B cell (primary cell): ENCODE measurements around the gene POC5. TPM values are rescaled to one million over a fixed set of nuclear protein-coding genes. Genes with fewer than 3 reads are reported as not detected.

Experiments used
- ATAC-seq: fragments of 200-7000 bp; cut with Tn5 transposase; one replicate; pipeline ENCODE4 v1.10.0; 2021; ENCODE audit warnings: low read depth, mild to moderate bottlenecking, moderate number of reproducible peaks, moderate library complexity
- CTCF ChIA-PET: fragments of 350-600 bp; sonication (Branson Sonifier 250); formaldehyde crosslinking; loops from one replicate; lab custom pipeline; 2021; ENCODE audit warnings: antibody characterized with exemption, inconsistent platforms; lab: Charles Lee
- POLR2A ChIA-PET: fragments of 350-600 bp; sonication (Branson Sonifier 250); formaldehyde crosslinking; loops from one replicate; lab custom pipeline; 2021; ENCODE audit warnings: antibody characterized with exemption; lab: Charles Lee
- DNase-seq: peaks from one replicate; pipeline ENCODE4 v3.0.0; 2013
- H2AFZ ChIP-seq: 2 replicates; pipeline ENCODE4 v1.6.1; 2012; ENCODE audit warnings: mild to moderate bottlenecking, low read depth, low read length; ENCODE audit not compliant: insufficient read depth, poor library complexity, severe bottlenecking
- H3K27ac ChIP-seq, 2 donors: 1 replicate in 1 of 2; 2 replicates in 1 of 2; pipeline ENCODE4 v1.5.1; 2012 to 2013; ENCODE audit warnings: low read length in 2 of 2, mild to moderate bottlenecking in 2 of 2, moderate library complexity in 1 of 2
- H3K27me3 ChIP-seq, 4 experiments: fragments of 200-600 bp in 1 of 4; sonication (generic) in 1 of 4; replicated peaks in 1 of 4; 1 replicate in 2 of 4; 2 replicates in 2 of 4; pipeline versions ENCODE4 v1.6.1 to v1.7.0; 2013 to 2016; ENCODE audit warnings: low read length in 3 of 4, mild to moderate bottlenecking in 2 of 4, mixed read lengths in 1 of 4, moderate library complexity in 1 of 4; ENCODE audit not compliant: insufficient read depth in 4 of 4, control insufficient read depth in 3 of 4; ENCODE audit errors: control extremely low read depth in 1 of 4
- H3K36me3 ChIP-seq, 2 experiments: replicated peaks in 1 of 2; 1 replicate in 1 of 2; 2 replicates in 1 of 2; pipeline versions ENCODE4 v1.6.1 to v1.7.1; 2013; ENCODE audit warnings: low read length in 1 of 2; ENCODE audit not compliant: insufficient read depth in 2 of 2, control insufficient read depth in 1 of 2; ENCODE audit errors: control extremely low read depth in 1 of 2, extremely low read depth in 1 of 2
- H3K4me1 ChIP-seq, 2 donors: fragments of 200-600 bp in 1 of 2; sonication (generic) in 1 of 2; 1 replicate in 1 of 2; 2 replicates in 1 of 2; pipeline versions ENCODE4 v1.5.1 to v1.6.1; 2013 to 2017; ENCODE audit warnings: low read length in 2 of 2; ENCODE audit not compliant: control insufficient read depth in 2 of 2, insufficient read depth in 2 of 2
- H3K4me2 ChIP-seq: replicated peaks from 2 replicates; pipeline ENCODE3; 2012; ENCODE audit warnings: mild to moderate bottlenecking, low read depth, low read length; ENCODE audit not compliant: poor library complexity, severe bottlenecking
- H3K4me3 ChIP-seq, 5 experiments: fragments of 200-600 bp in 1 of 5; sonication (generic) in 1 of 5; 1 replicate in 3 of 5; 2 replicates in 2 of 5; pipeline versions ENCODE4 v1.5.1 to v1.7.0; 2011 to 2016; ENCODE audit warnings: low read length in 4 of 5, mild to moderate bottlenecking in 4 of 5, low read depth in 2 of 5, control low read depth in 1 of 5, moderate library complexity in 1 of 5; ENCODE audit not compliant: insufficient read depth in 1 of 5; ENCODE audit errors: control extremely low read depth in 1 of 5, extremely low read depth in 1 of 5
- H3K79me2 ChIP-seq: fragments of 200-600 bp; sonication (generic); one replicate; pipeline ENCODE4 v1.6.0; 2016; ENCODE audit warnings: low read length; ENCODE audit not compliant: control insufficient read depth, insufficient read depth
- H3K9ac ChIP-seq: fragments of 200-600 bp; sonication (generic); 2 replicates; pipeline ENCODE4 v1.6.1; 2017; ENCODE audit warnings: mild to moderate bottlenecking, low read length, moderate library complexity
- H3K9me3 ChIP-seq, 3 donors: one replicate each; pipeline versions ENCODE4 v1.6.1 to v1.7.1; 2013; ENCODE audit warnings: low read length in 2 of 3; ENCODE audit not compliant: control insufficient read depth in 2 of 3, insufficient read depth in 1 of 3; ENCODE audit errors: control extremely low read depth in 1 of 3
- H4K20me1 ChIP-seq: 2 replicates; pipeline ENCODE4 v1.6.0; 2012; ENCODE audit warnings: mild to moderate bottlenecking, low read length; ENCODE audit not compliant: insufficient read depth, control insufficient read depth, poor library complexity, severe bottlenecking
- H3K27ac Mint-ChIP-seq: one replicate; pipeline ENCODE4 v1.8.0; 2021; ENCODE audit warnings: mixed read lengths
- H3K27me3 Mint-ChIP-seq: one replicate; pipeline ENCODE4 v1.8.0; 2021; ENCODE audit warnings: mixed read lengths
- H3K4me1 Mint-ChIP-seq: one replicate; pipeline ENCODE4 v1.8.0; 2021; ENCODE audit warnings: mixed read lengths
- H3K4me3 Mint-ChIP-seq: one replicate; pipeline ENCODE4 v1.8.0; 2021; ENCODE audit warnings: mixed read lengths
- H3K9me3 Mint-ChIP-seq: one replicate; pipeline ENCODE4 v1.8.0; 2022; ENCODE audit warnings: mixed read lengths; ENCODE audit not compliant: insufficient read depth
- CTCF ChIP-seq: fragments of 200-600 bp; IDR thresholded peaks from one replicate; pipeline ENCODE4 v1.8.0; 2022; ENCODE audit warnings: antibody characterized with exemption, mild to moderate bottlenecking
- EZH2 ChIP-seq: IDR thresholded peaks from 2 replicates; pipeline ENCODE4 v1.6.1; 2012; ENCODE audit warnings: borderline replicate concordance, low read depth, mild to moderate bottlenecking, moderate library complexity, low read length; ENCODE audit not compliant: insufficient read depth, poor library complexity, severe bottlenecking
- WGBS: methylation state at CpG from one replicate; pipeline ENCODE4 v1.1.5; 2013; ENCODE audit warnings: missing lambda C conversion rate; ENCODE audit not compliant: insufficient coverage; 5-methylcytosine and 5-hydroxymethylcytosine counted together
- intact Hi-C: fragments of 100-400 bp; cut with micrococcal nuclease; formaldehyde crosslinking; loops from one replicate; pipeline ENCODE4 v1.10.0; 2022
- polyA plus RNA-seq: library from polyadenylated mRNA; depleted of rRNA; stranded (reverse); fragments of >200 nt; gene quantifications from 2 replicates; pipeline ENCODE4 v1.2.3, GENCODE V29; 2012
- total RNA-seq, 2 donors: library from RNA; stranded (reverse); fragments of 120-200 nt in 1 of 2; gene quantifications; 1 replicate in 1 of 2; 2 replicates in 1 of 2; pipeline versions ENCODE4 v1.2.3 to v1.2.4, GENCODE V29; 2013 to 2022

Gene POC5
- total and polyA plus RNA-seq, 2 donors (not counting 1 experiment from before 2014, with no cell fraction given), result 22.7 to 25.4 TPM

DNA sequence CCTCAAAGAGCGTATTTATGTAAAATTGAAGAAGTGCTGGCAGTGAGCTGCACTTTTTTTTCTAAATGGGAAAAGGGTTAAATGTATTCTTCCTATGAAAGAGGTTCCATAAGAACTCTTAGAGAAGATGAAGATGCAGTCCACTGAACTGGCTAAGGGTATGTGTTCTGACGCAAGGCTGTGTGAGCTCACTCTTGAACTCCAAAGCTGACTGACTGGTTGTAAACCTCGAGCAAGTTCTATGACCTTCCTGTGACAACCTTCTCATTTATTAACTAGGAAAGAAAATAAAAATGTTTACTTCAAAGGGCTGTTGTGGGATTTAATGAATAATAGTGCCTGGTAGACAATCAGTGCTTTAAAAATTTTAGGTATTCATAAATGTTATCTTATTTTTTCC lies 46.7 kb downstream of the POC5 start:
- no peak for TF ChIP-seq CTCF
- TF ChIP-seq EZH2, result no peak
- H3K9ac ChIP-seq, result no peak overlapping the region
- H3K27ac Mint-ChIP-seq, result no peak overlapping the region
- H3K79me2 ChIP-seq, result no peaks in the 10 kb centered on the region
- ChIA-PET POLR2A (no interaction called here), CTCF (no interaction called here)
- no peak overlapping the region for H3K27ac ChIP-seq
- no peaks in the 10 kb centered on the region for H3K9me3 ChIP-seq
- no peaks in the 10 kb centered on the region for H3K9me3 Mint-ChIP-seq
- no peaks in the 10 kb centered on the region for H4K20me1 ChIP-seq
- intact Hi-C loops, result no loop called here
- no peak overlapping the region for H2AFZ ChIP-seq
- no CpG with 5 or more reads among the region's 3 CpGs for WGBS
- no peak overlapping the region for H3K4me2 ChIP-seq
- H3K4me3 Mint-ChIP-seq, result no peak overlapping the region
- peaks cover 5 to 13% of the 10 kb centered on the region in 2 donors for H3K4me1 ChIP-seq
- H3K4me1 Mint-ChIP-seq, result peaks cover 17% of the 10 kb centered on the region
- H3K27me3 Mint-ChIP-seq, result no peaks in the 10 kb centered on the region
- no peaks in the 10 kb centered on the region for H3K27me3 ChIP-seq
- peaks cover 0 to 6% of the 10 kb centered on the region in 2 experiments for H3K36me3 ChIP-seq
- ATAC-seq (no peak), DNase-seq (no peak)
- H3K4me3 ChIP-seq, result no peak overlapping the region

- Histone ChIP-seq H3K27me3 (no peaks in the 10 kb centered on the region), H3K9ac (peak overlapping the region; percentile 61), H3K4me2 (peak overlapping the region; percentile 67), H3K4me3 (peak overlapping the region; percentile 5 to 51 (median 33)), H4K20me1 (no peaks in the 10 kb centered on the region), H2AFZ (peak overlapping the region; percentile 73), H3K36me3 (peaks cover 0 to 6% of the 10 kb centered on the region in 2 experiments), H3K27ac (peak overlapping the region in 1 of 2 donors; percentile 23), H3K4me1 (peaks cover 5 to 13% of the 10 kb centered on the region in 2 donors), H3K79me2 (no peaks in the 10 kb centered on the region), H3K9me3 (no peaks in the 10 kb centered on the region)
- WGBS, result 4% methylated on average over 10 of the region's 10 CpGs
- intact Hi-C loops, result no loop called here
- H3K4me1 Mint-ChIP-seq, result peaks cover 17% of the 10 kb centered on the region
- ChIA-PET CTCF (interaction anchor here (1.3 to 1.4 kb wide), 2 partner anchors 12 to 14 kb away, joined by 4 to 5 read pairs; no protein-coding TSS in a partner anchor), POLR2A (no interaction called here)
- no peak overlapping the region for H3K27ac Mint-ChIP-seq
- no peak for TF ChIP-seq CTCF
- no peak for TF ChIP-seq EZH2
- H3K27me3 Mint-ChIP-seq, result no peaks in the 10 kb centered on the region
- ATAC-seq (peak; percentile 74), DNase-seq (peak; percentile 39)
- H3K9me3 Mint-ChIP-seq, result no peaks in the 10 kb centered on the region
- H3K4me3 Mint-ChIP-seq, result peak overlapping the region; percentile 76
Observed at GRCh38 chr5:75668977-75669689, 48.1 kb downstream of the POC5 start.
